ENCODE data around the gene TIAM1.

DNA sequence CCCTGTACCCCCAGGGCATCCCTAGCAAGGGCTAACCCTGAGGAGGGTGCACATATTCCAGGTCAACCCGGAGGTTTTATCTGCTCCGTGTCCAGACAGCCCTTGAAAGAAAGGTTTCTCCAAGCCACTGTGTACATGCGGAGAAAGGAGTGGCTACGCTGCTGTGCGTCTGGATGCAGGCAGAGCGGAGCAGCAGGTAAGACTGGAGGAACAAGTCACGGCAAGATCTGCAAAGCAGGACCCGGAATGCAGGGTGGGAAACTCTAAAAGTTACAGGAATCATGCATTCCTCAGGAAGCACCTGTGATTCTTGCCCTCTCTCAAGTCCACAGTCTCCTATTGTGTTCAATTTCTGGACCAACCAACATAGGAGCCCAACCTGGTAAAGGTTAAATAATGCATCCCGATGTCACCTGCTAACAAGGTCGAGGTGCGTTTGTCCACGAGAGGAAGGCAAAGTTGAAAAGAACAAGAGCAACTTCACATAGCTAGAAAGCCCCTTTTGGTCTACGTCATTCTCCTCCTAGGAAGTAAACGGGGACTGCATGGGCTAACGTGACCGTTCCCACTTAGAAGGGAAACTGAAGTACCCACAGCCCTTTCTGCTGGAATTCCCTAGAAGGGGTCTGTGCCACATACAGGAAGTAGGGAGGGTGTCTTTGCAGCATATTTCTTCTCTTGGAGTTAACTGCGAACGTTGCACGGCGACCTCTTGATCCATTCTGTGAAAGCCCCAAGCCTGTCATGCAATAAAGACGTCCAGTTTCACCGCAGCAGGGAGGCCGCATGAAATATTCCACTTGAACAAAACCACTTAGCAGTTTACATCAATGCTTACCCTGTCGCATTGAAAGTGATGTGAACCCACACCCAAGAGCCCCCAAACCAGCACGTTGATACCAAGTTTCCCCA lies 5.8 kb downstream of the TIAM1 start:
- TF ChIP-seq, protein P1, sequence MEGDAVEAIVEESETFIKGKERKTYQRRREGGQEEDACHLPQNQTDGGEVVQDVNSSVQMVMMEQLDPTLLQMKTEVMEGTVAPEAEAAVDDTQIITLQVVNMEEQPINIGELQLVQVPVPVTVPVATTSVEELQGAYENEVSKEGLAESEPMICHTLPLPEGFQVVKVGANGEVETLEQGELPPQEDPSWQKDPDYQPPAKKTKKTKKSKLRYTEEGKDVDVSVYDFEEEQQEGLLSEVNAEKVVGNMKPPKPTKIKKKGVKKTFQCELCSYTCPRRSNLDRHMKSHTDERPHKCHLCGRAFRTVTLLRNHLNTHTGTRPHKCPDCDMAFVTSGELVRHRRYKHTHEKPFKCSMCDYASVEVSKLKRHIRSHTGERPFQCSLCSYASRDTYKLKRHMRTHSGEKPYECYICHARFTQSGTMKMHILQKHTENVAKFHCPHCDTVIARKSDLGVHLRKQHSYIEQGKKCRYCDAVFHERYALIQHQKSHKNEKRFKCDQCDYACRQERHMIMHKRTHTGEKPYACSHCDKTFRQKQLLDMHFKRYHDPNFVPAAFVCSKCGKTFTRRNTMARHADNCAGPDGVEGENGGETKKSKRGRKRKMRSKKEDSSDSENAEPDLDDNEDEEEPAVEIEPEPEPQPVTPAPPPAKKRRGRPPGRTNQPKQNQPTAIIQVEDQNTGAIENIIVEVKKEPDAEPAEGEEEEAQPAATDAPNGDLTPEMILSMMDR (IDR thresholded peaks at IDR 0.05; ENCODE audit: insufficient read depth, low read depth, low read length), result no peak
- no peak for TF ChIP-seq EZH2 (IDR thresholded peaks at IDR 0.05; ENCODE audit: insufficient read depth, low read length)
